Measurements from ENCODE around the gene SH2D5.

SH2D5 gene

GRCh38 chr1:20708891-20709290, 23.6 kb downstream of the SH2D5 start:
- H3K4me2 ChIP-seq (ENCODE audit: low read length), result no peak overlapping the region
- H3K14ac ChIP-seq (ENCODE audit: low read length), result no peak overlapping the region
- H3K4me1 ChIP-seq (ENCODE audit: control insufficient read depth in 1 of 2, insufficient read depth in 2 of 2, low read length in 2 of 2), result no peaks in the 10 kb centered on the region
- WGBS (ENCODE audit: extremely low coverage, insufficient coverage, insufficient read length), result no CpG with 5 or more reads among the region's 5 CpGs
- H4K8ac ChIP-seq (ENCODE audit: low read depth, low read length), result no peak overlapping the region
- no peak overlapping the region for H4K12ac ChIP-seq (ENCODE audit: low read depth, low read length)
- no peaks in the 10 kb centered on the region for H3K27me3 ChIP-seq (ENCODE audit: insufficient read depth, low read length)
- peaks cover 3% of the 10 kb centered on the region for H3K9me3 ChIP-seq (ENCODE audit: insufficient read depth, low read depth, low read length)
- H3K4ac ChIP-seq (ENCODE audit: low read depth, low read length), result no peak overlapping the region
- H2BK12ac ChIP-seq (ENCODE audit: low read length), result no peak overlapping the region
- no peaks in the 10 kb centered on the region for H3K79me2 ChIP-seq (ENCODE audit: control insufficient read depth, insufficient read depth, low read length, poor library complexity)
- no peak overlapping the region for H3K4me3 ChIP-seq (ENCODE audit: low read depth, low read length)
- no peaks in the 10 kb centered on the region for H3K79me1 ChIP-seq (ENCODE audit: low read length)
- H3K9ac ChIP-seq (ENCODE audit: low read length), result no peak overlapping the region
- no peaks in the 10 kb centered on the region for H3K36me3 ChIP-seq (ENCODE audit: control insufficient read depth in 1 of 2, insufficient read depth in 2 of 2, low read length in 2 of 2)
- no peak overlapping the region for H3K23ac ChIP-seq (ENCODE audit: low read length)
- no peak overlapping the region for H2BK5ac ChIP-seq (ENCODE audit: low read depth, low read length, poor library complexity)
- H3K27ac ChIP-seq (ENCODE audit: low read depth, low read length), result no peak overlapping the region
- no peak overlapping the region for H2AK5ac ChIP-seq (ENCODE audit: low read length)
- no peak for DNase-seq
- H2AFZ ChIP-seq (ENCODE audit: insufficient read depth, low read length, poor library complexity), result no peak overlapping the region
- H2BK120ac ChIP-seq (ENCODE audit: insufficient read depth, low read length, poor library complexity), result no peak overlapping the region
- no peak overlapping the region for H3K18ac ChIP-seq (ENCODE audit: low read length)
- no peak overlapping the region for H4K91ac ChIP-seq (ENCODE audit: low read depth, low read length)

DNA sequence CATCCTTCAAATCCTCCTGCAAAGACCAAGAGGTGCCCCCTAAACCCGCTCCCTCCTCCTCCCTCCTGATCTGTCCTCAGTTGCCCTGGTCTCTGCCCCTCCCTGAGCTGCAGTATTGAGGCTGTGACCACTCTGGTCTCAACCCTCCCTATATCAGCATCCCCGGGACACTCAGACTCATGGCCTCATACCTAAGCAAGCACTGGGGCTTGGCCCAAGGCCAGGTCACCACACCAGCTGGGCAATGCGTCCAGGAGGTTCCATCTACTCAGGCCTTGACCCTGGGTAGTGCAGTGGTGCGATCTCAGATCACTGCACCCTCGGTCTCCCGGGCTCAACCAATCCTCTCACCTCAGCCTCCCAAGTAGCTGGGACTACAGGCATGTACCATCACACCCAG, 24.4 kb downstream of the SH2D5 start:
- Histone ChIP-seq H3K9me3 (ENCODE audit: insufficient read depth, low read depth, low read length) (peaks cover 3% of the 10 kb centered on the region), H3K14ac (ENCODE audit: low read length) (no peak overlapping the region), H3K27me3 (ENCODE audit: insufficient read depth, low read length) (no peaks in the 10 kb centered on the region), H4K91ac (ENCODE audit: low read depth, low read length) (no peak overlapping the region), H3K18ac (ENCODE audit: low read length) (no peak overlapping the region), H2BK12ac (ENCODE audit: low read length) (no peak overlapping the region), H3K4ac (ENCODE audit: low read depth, low read length) (no peak overlapping the region), H3K79me1 (ENCODE audit: low read length) (no peaks in the 10 kb centered on the region), H3K79me2 (ENCODE audit: control insufficient read depth, insufficient read depth, low read length, poor library complexity) (no peaks in the 10 kb centered on the region), H2BK5ac (ENCODE audit: low read depth, low read length, poor library complexity) (no peak overlapping the region), H3K4me2 (ENCODE audit: low read length) (no peak overlapping the region), H3K4me3 (ENCODE audit: low read depth, low read length) (no peak overlapping the region), H3K23ac (ENCODE audit: low read length) (no peak overlapping the region), H3K9ac (ENCODE audit: low read length) (no peak overlapping the region), H4K12ac (ENCODE audit: low read depth, low read length) (no peak overlapping the region), H3K36me3 (ENCODE audit: control insufficient read depth in 1 of 2, insufficient read depth in 2 of 2, low read length in 2 of 2) (no peaks in the 10 kb centered on the region), H3K27ac (ENCODE audit: low read depth, low read length) (no peak overlapping the region), H2AK5ac (ENCODE audit: low read length) (no peak overlapping the region), H3K4me1 (ENCODE audit: control insufficient read depth in 1 of 2, insufficient read depth in 2 of 2, low read length in 2 of 2) (no peaks in the 10 kb centered on the region), H2AFZ (ENCODE audit: insufficient read depth, low read length, poor library complexity) (no peak overlapping the region), H4K8ac (ENCODE audit: low read depth, low read length) (no peak overlapping the region), H2BK120ac (ENCODE audit: insufficient read depth, low read length, poor library complexity) (no peak overlapping the region)
- no peak for DNase-seq
- no CpG with 5 or more reads among the region's 6 CpGs for WGBS (ENCODE audit: extremely low coverage, insufficient coverage, insufficient read length)

DNA sequence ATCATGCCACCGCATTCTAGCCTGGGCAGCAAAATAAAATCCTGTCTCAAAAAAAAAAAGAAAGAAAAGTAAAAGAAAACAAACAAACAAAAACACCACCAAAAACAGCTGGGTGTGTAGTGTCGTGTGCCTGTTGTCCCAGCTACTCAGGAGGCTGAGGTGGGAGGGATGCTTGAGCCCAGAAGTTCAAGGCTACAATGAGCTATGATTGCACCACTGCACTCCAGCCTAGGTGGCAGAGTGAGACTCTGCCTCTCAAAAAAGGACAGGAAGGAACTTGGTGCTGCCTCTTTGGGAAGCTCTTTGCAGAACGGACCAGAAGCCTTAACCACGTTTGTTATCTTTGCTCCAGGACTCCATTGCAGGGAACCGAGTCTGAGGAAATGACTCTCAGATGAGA, 25.7 kb downstream of the SH2D5 start:
- Histone ChIP-seq H2BK120ac (ENCODE audit: insufficient read depth, low read length, poor library complexity) (no peak overlapping the region), H3K18ac (ENCODE audit: low read length) (no peak overlapping the region), H2BK12ac (ENCODE audit: low read length) (no peak overlapping the region), H3K23ac (ENCODE audit: low read length) (no peak overlapping the region), H3K4me2 (ENCODE audit: low read length) (no peak overlapping the region), H3K9ac (ENCODE audit: low read length) (no peak overlapping the region), H2AFZ (ENCODE audit: insufficient read depth, low read length, poor library complexity) (no peak overlapping the region), H4K8ac (ENCODE audit: low read depth, low read length) (no peak overlapping the region), H3K79me1 (ENCODE audit: low read length) (no peaks in the 10 kb centered on the region), H3K14ac (ENCODE audit: low read length) (no peak overlapping the region), H4K12ac (ENCODE audit: low read depth, low read length) (no peak overlapping the region), H3K4ac (ENCODE audit: low read depth, low read length) (no peak overlapping the region), H3K9me3 (ENCODE audit: insufficient read depth, low read depth, low read length) (peaks cover 3% of the 10 kb centered on the region), H3K36me3 (ENCODE audit: control insufficient read depth in 1 of 2, insufficient read depth in 2 of 2, low read length in 2 of 2) (no peaks in the 10 kb centered on the region), H3K4me1 (ENCODE audit: control insufficient read depth in 1 of 2, insufficient read depth in 2 of 2, low read length in 2 of 2) (no peaks in the 10 kb centered on the region), H4K91ac (ENCODE audit: low read depth, low read length) (no peak overlapping the region), H3K79me2 (ENCODE audit: control insufficient read depth, insufficient read depth, low read length, poor library complexity) (no peaks in the 10 kb centered on the region), H2AK5ac (ENCODE audit: low read length) (no peak overlapping the region), H3K4me3 (ENCODE audit: low read depth, low read length) (no peak overlapping the region), H3K27ac (ENCODE audit: low read depth, low read length) (no peak overlapping the region), H3K27me3 (ENCODE audit: insufficient read depth, low read length) (no peaks in the 10 kb centered on the region), H2BK5ac (ENCODE audit: low read depth, low read length, poor library complexity) (no peak overlapping the region)
- DNase-seq, result no peak
- no CpG with 5 or more reads among the region's 5 CpGs for WGBS (ENCODE audit: extremely low coverage, insufficient coverage, insufficient read length)

- H2BK5ac ChIP-seq (ENCODE audit: low read depth, low read length, poor library complexity), result no peak overlapping the region
- H4K91ac ChIP-seq (ENCODE audit: low read depth, low read length), result no peak overlapping the region
- WGBS (ENCODE audit: extremely low coverage, insufficient coverage, insufficient read length), result no CpG with 5 or more reads among the region's 15 CpGs
- H3K18ac ChIP-seq (ENCODE audit: low read length), result no peak overlapping the region
- H3K4me3 ChIP-seq (ENCODE audit: low read depth, low read length), result no peak overlapping the region
- H2BK120ac ChIP-seq (ENCODE audit: insufficient read depth, low read length, poor library complexity), result no peak overlapping the region
- no peaks in the 10 kb centered on the region for H3K79me2 ChIP-seq (ENCODE audit: control insufficient read depth, insufficient read depth, low read length, poor library complexity)
- H3K4ac ChIP-seq (ENCODE audit: low read depth, low read length), result no peak overlapping the region
- no peaks in the 10 kb centered on the region for H3K36me3 ChIP-seq (ENCODE audit: control insufficient read depth in 1 of 2, insufficient read depth in 2 of 2, low read length in 2 of 2)
- H2BK12ac ChIP-seq (ENCODE audit: low read length), result no peak overlapping the region
- DNase-seq, result no peak
- peaks cover 1 to 5% of the 10 kb centered on the region in 2 experiments for H3K4me1 ChIP-seq (ENCODE audit: control insufficient read depth in 1 of 2, insufficient read depth in 2 of 2, low read length in 2 of 2)
- peaks cover 3% of the 10 kb centered on the region for H3K79me1 ChIP-seq (ENCODE audit: low read length)
- no peak overlapping the region for H3K4me2 ChIP-seq (ENCODE audit: low read length)
- no peak overlapping the region for H4K12ac ChIP-seq (ENCODE audit: low read depth, low read length)
- H3K9ac ChIP-seq (ENCODE audit: low read length), result no peak overlapping the region
- no peaks in the 10 kb centered on the region for H3K27me3 ChIP-seq (ENCODE audit: insufficient read depth, low read length)
- H2AFZ ChIP-seq (ENCODE audit: insufficient read depth, low read length, poor library complexity), result no peak overlapping the region
- H3K23ac ChIP-seq (ENCODE audit: low read length), result no peak overlapping the region
- H4K8ac ChIP-seq (ENCODE audit: low read depth, low read length), result no peak overlapping the region
- H3K27ac ChIP-seq (ENCODE audit: low read depth, low read length), result no peak overlapping the region
- H2AK5ac ChIP-seq (ENCODE audit: low read length), result no peak overlapping the region
- H3K9me3 ChIP-seq (ENCODE audit: insufficient read depth, low read depth, low read length), result peaks cover 3% of the 10 kb centered on the region
- no peak overlapping the region for H3K14ac ChIP-seq (ENCODE audit: low read length)
Measured at GRCh38 chr1:20705203-20705755, 27.2 kb downstream of the SH2D5 start.
